ENCODE data around the gene SERINC4. TPM values are rescaled to one million over a fixed set of nuclear protein-coding genes. Genes with fewer than 3 reads are reported as not detected.
A peak's percentile ranks its signal among the peaks of the same experiment; 100 is the strongest.

Gene SERINC4
- total and polyA plus RNA-seq, 10 of the 15 experiments (the other 5 are each of a cell fraction or from before 2014, with no cell fraction given): 0.06 to 0.96 (median 0.26) TPM; not detected in 1

DNA sequence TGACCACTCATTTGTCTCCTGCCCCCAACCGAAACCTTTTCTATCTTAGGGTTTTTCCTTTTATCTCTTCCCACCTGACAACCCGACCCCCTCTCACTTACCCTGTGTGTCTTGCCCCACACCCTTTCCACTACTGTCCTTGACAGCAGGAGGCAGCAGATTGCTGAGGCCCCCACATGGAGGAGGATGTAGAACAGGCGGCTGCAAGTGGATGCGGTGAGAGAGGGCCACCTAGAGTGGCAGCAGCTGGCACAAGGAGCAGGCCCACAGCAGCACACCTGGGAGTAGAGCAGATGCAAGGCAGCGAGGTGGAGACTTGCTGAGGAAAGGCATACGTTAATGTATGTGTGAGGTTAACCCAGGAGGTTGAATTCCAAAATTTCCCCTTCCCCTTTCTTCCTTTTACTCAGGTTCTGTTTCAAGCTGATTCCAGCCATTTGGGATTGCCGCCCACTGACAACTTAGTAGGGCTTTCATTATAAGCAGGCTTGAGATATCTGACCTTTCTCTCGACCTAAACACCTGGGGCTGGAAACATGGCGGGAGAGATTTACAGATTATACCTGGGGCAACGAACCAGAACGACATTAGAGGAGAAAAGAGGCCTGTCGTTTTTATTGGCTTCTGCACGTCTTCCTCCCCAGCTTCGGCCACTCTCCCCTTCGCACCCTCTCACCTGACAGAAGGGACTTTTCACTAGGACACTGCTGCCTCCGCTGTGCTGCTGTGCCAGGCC, 643 bp downstream of the SERINC4 start (continued):
- TF ChIP-seq TARDBP (IDR thresholded peaks at IDR 0.05; ENCODE audit: borderline replicate concordance) (no peak), ASH2L (IDR thresholded peaks at IDR 0.05; ENCODE audit: borderline replicate concordance, low read depth) (no peak), RB1 (IDR thresholded peaks at IDR 0.05; ENCODE audit: borderline replicate concordance) (no peak), DPF2 (IDR thresholded peaks at IDR 0.05) (no peak), MYB (IDR thresholded peaks at IDR 0.05; ENCODE audit: borderline replicate concordance, low read depth, low read length) (no peak), EED (IDR thresholded peaks at IDR 0.05; ENCODE audit: low read depth) (peak; percentile 59), CHD4 (IDR thresholded peaks at IDR 0.05) (no peak), FOS (IDR thresholded peaks at IDR 0.05; ENCODE audit: borderline replicate concordance, extremely low read depth, insufficient read length) (no peak), SUPT20H (IDR thresholded peaks at IDR 0.05; ENCODE audit: borderline replicate concordance, control insufficient read depth, low read depth, low read length) (no peak), YY1 (IDR thresholded peaks at IDR 0.05; ENCODE audit: low read depth, low read length) (0 out of 2 replicates have a peak, but pooled peaks have one; percentile 1), MEF2B (IDR thresholded peaks at IDR 0.05; ENCODE audit: partially characterized antibody, poor library complexity, severe bottlenecking) (peak; percentile 8), STAT1 (conservative IDR thresholded peaks at IDR 0.05) (no peak), RUNX3 (IDR thresholded peaks at IDR 0.05; ENCODE audit: low read length) (peak; percentile 44), NR2C2 (IDR thresholded peaks at IDR 0.05; ENCODE audit: borderline replicate concordance, control insufficient read depth, insufficient read length, low read depth) (no peak), POLR2AphosphoS2 (IDR thresholded peaks at IDR 0.05; ENCODE audit: low read depth, low read length) (no peak; the same call in none of the 2 replicates)
- TF ChIP-seq, protein P1, sequence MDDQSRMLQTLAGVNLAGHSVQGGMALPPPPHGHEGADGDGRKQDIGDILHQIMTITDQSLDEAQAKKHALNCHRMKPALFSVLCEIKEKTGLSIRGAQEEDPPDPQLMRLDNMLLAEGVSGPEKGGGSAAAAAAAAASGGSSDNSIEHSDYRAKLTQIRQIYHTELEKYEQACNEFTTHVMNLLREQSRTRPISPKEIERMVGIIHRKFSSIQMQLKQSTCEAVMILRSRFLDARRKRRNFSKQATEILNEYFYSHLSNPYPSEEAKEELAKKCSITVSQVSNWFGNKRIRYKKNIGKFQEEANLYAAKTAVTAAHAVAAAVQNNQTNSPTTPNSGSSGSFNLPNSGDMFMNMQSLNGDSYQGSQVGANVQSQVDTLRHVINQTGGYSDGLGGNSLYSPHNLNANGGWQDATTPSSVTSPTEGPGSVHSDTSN (IDR thresholded peaks at IDR 0.05; ENCODE audit: insufficient replicate concordance, low read depth, low read length): no peak
- TF ChIP-seq, protein P2, sequence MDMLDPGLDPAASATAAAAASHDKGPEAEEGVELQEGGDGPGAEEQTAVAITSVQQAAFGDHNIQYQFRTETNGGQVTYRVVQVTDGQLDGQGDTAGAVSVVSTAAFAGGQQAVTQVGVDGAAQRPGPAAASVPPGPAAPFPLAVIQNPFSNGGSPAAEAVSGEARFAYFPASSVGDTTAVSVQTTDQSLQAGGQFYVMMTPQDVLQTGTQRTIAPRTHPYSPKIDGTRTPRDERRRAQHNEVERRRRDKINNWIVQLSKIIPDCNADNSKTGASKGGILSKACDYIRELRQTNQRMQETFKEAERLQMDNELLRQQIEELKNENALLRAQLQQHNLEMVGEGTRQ (IDR thresholded peaks at IDR 0.05; ENCODE audit: borderline replicate concordance, low read depth, low read length): no peak
